ENCODE data around the gene CHPT1. TPM values are rescaled to one million over a fixed set of nuclear protein-coding genes. Genes with fewer than 3 reads are reported as not detected.
"Not testable (repeated sequence)": the region's sequence is repeated elsewhere in the genome, so short reads cannot be mapped to it uniquely, and the experiment has no call there.

CHPT1 gene
- total RNA-seq, 4 donors from 2014 or later = 47.3 to 130 (median 49.6) TPM

- H3K4me1 ChIP-seq = no peaks in the 10 kb centered on the region
- WGBS, 2 donors (ENCODE audit: low coverage in 1 of 2) = 78 to 83% methylated on average over 1 to 3 of the region's 3 CpGs
- H3K36me3 ChIP-seq = no peaks in the 10 kb centered on the region
- no peak for TF ChIP-seq EP300 (IDR thresholded peaks at IDR 0.05)
- no peak for TF ChIP-seq POLR2AphosphoS5 (IDR thresholded peaks at IDR 0.05)
- TF ChIP-seq CTCF (IDR thresholded peaks at IDR 0.05) = no peak
- TF ChIP-seq POLR2A (IDR thresholded peaks at IDR 0.05) = no peak
- H3K27me3 ChIP-seq = no peaks in the 10 kb centered on the region
- H3K9me3 ChIP-seq = no peaks in the 10 kb centered on the region
- ATAC-seq = no peak
- no peak overlapping the region for H3K4me3 ChIP-seq
- no peak overlapping the region for H3K27ac ChIP-seq
Measured at GRCh38 chr12:101653030-101653429, 44.4 kb upstream of the CHPT1 start.

DNA sequence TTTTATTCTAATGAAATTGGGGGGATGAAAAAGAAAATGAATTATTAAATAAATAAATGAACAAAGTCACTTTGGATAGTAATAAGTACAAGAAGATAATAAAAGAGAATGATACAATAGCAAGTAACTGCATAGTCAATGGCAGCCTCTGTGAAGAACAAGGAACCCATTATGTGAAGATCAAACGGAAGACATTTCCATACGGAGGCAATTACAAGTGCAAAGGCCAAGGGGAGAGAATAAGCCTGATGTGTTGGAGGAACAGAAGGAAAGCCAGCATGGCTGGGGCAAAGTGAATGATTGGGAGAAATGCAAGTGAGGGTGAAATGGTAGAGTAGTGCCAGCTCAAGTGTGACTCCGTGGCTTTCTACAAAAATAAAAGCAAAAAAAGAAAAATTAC, 43.9 kb upstream of the CHPT1 start:
- Histone ChIP-seq H3K4me3 (no peak overlapping the region), H3K36me3 (no peaks in the 10 kb centered on the region), H3K27ac (no peak overlapping the region), H3K4me1 (no peaks in the 10 kb centered on the region), H3K27me3 (no peaks in the 10 kb centered on the region), H3K9me3 (no peaks in the 10 kb centered on the region)
- TF ChIP-seq EP300 (IDR thresholded peaks at IDR 0.05) (no peak), POLR2A (IDR thresholded peaks at IDR 0.05) (no peak), POLR2AphosphoS5 (IDR thresholded peaks at IDR 0.05) (no peak), CTCF (IDR thresholded peaks at IDR 0.05) (no peak)
- ATAC-seq = no peak
- WGBS, 2 donors (ENCODE audit: low coverage in 1 of 2) = 20 to 33% methylated on average over 2 to 3 of the region's 3 CpGs

DNA sequence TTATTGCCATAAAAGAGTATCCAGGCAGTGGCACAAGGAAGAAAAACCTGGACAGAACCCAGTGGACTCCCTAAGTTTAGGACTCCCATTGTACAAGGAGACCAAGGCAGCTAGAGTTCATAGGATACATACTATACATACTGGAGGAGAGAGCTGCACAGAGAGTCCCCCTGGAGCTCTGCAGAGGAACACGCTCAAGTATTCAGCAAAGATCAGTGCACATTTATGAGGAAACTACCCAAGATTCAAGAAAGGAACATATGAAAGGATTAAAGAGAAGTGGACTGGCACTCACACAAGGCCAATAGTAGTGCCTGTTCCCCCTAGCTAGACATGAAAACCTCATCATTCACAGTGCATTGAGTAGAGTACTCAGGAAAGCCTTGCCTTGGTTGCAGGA, 43.0 kb upstream of the CHPT1 start:
- ATAC-seq = no peak
- WGBS, 2 donors (ENCODE audit: low coverage in 1 of 2) = 92% methylated on average over 1 of the region's 1 CpG; no CpG with 5 or more reads in 1 of the 2 donors
- Histone ChIP-seq H3K36me3 (no peaks in the 10 kb centered on the region), H3K27ac (no peak overlapping the region), H3K4me3 (no peak overlapping the region), H3K9me3 (no peaks in the 10 kb centered on the region), H3K27me3 (no peaks in the 10 kb centered on the region), H3K4me1 (no peaks in the 10 kb centered on the region)
- TF ChIP-seq POLR2AphosphoS5 (IDR thresholded peaks at IDR 0.05) = no peak
- no peak for TF ChIP-seq CTCF (IDR thresholded peaks at IDR 0.05)
- no peak for TF ChIP-seq EP300 (IDR thresholded peaks at IDR 0.05)
- no peak for TF ChIP-seq POLR2A (IDR thresholded peaks at IDR 0.05)

DNA sequence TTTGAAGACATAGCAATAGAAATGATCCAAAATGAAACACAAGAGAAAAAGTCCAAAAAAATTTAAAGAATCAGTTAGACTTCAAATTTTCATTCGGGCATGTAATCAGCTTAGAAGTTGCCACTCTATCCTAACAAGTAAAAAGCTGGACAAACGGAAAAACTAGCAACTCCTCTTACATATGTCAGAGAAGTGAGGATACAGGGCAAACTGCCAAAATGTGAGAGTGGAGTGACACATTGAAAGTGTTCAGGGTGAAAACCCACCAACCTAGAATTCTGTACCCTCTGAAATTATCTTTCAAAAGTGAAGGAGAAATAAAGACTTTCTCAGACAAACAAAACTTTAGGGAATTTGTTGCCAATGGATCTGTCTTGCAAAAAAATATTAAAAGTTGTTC, 42.0 kb upstream of the CHPT1 start:
- WGBS, 2 donors (ENCODE audit: low coverage in 1 of 2) = 51 to 54% methylated on average over 2 of the region's 2 CpGs
- H3K4me1 ChIP-seq = no peaks in the 10 kb centered on the region
- H3K9me3 ChIP-seq = no peaks in the 10 kb centered on the region
- H3K4me3 ChIP-seq = no peak overlapping the region
- H3K36me3 ChIP-seq = no peaks in the 10 kb centered on the region
- H3K27ac ChIP-seq = no peak overlapping the region
- TF ChIP-seq CTCF (IDR thresholded peaks at IDR 0.05) (no peak), POLR2A (IDR thresholded peaks at IDR 0.05) (no peak), POLR2AphosphoS5 (IDR thresholded peaks at IDR 0.05) (no peak), EP300 (IDR thresholded peaks at IDR 0.05) (no peak)
- no peaks in the 10 kb centered on the region for H3K27me3 ChIP-seq
- no peak for ATAC-seq

- not testable (repeated sequence) for H3K4me1 ChIP-seq, H3K27ac ChIP-seq, H3K9me3 ChIP-seq, H3K36me3 ChIP-seq, H3K4me3 ChIP-seq, H3K27me3 ChIP-seq, ATAC-seq
- WGBS, 2 donors (ENCODE audit: low coverage in 1 of 2) = 62 to 100% methylated on average over 1 to 2 of the region's 2 CpGs
Measured at GRCh38 chr12:101660662-101661061, 36.8 kb upstream of the CHPT1 start.

Data from gastroesophageal sphincter (tissue), 4 donors.